ENCODE data around the gene LAPTM4A.

LAPTM4A gene

GRCh38 chr2:20067992-20068584, 16.7 kb upstream of the LAPTM4A start:
- no peaks in the 10 kb centered on the region for H3K9me3 ChIP-seq (ENCODE audit: insufficient read depth, low read length)
- H3K79me2 ChIP-seq (ENCODE audit: low read length): no peaks in the 10 kb centered on the region
- H2AFZ ChIP-seq (ENCODE audit: low read depth, low read length): no peak overlapping the region
- H3K4me1 ChIP-seq (ENCODE audit: low read length): no peaks in the 10 kb centered on the region
- no peaks in the 10 kb centered on the region for H3K27me3 ChIP-seq (ENCODE audit: low read depth, low read length)
- TF ChIP-seq CTCF (IDR thresholded peaks at IDR 0.05; ENCODE audit: low read depth, low read length) (no peak), EZH2phosphoT487 (IDR thresholded peaks at IDR 0.05; ENCODE audit: low read depth) (no peak)
- no peak overlapping the region for H3K4me3 ChIP-seq (ENCODE audit: low read length)
- H3K4me2 ChIP-seq (ENCODE audit: low read length): no peak overlapping the region
- H3K36me3 ChIP-seq (replicated peaks; ENCODE audit: low read depth, low read length): no peaks in the 10 kb centered on the region
- no peak overlapping the region for H3K27ac ChIP-seq (ENCODE audit: low read length)
- no peak overlapping the region for H3K9ac ChIP-seq (ENCODE audit: low read length)
- H4K20me1 ChIP-seq (ENCODE audit: insufficient read depth, low read length): no peaks in the 10 kb centered on the region

- Histone ChIP-seq H4K20me1 (ENCODE audit: insufficient read depth, low read length) (no peaks in the 10 kb centered on the region), H3K4me1 (ENCODE audit: low read length) (no peaks in the 10 kb centered on the region), H3K9me3 (ENCODE audit: insufficient read depth, low read length) (no peaks in the 10 kb centered on the region), H3K4me2 (ENCODE audit: low read length) (no peak overlapping the region), H3K4me3 (ENCODE audit: low read length) (no peak overlapping the region), H3K27me3 (ENCODE audit: low read depth, low read length) (no peaks in the 10 kb centered on the region), H3K79me2 (ENCODE audit: low read length) (no peaks in the 10 kb centered on the region), H3K36me3 (replicated peaks; ENCODE audit: low read depth, low read length) (no peaks in the 10 kb centered on the region), H2AFZ (ENCODE audit: low read depth, low read length) (no peak overlapping the region), H3K9ac (ENCODE audit: low read length) (no peak overlapping the region), H3K27ac (ENCODE audit: low read length) (no peak overlapping the region)
- TF ChIP-seq CTCF (IDR thresholded peaks at IDR 0.05; ENCODE audit: low read depth, low read length) (no peak), EZH2phosphoT487 (IDR thresholded peaks at IDR 0.05; ENCODE audit: low read depth) (no peak)
Measured at GRCh38 chr2:20065885-20066602, 14.6 kb upstream of the LAPTM4A start.

- no peaks in the 10 kb centered on the region for H3K36me3 ChIP-seq (replicated peaks; ENCODE audit: low read depth, low read length)
- no peak overlapping the region for H3K4me3 ChIP-seq (ENCODE audit: low read length)
- H3K79me2 ChIP-seq (ENCODE audit: low read length): no peaks in the 10 kb centered on the region
- H4K20me1 ChIP-seq (ENCODE audit: insufficient read depth, low read length): no peaks in the 10 kb centered on the region
- no peaks in the 10 kb centered on the region for H3K4me1 ChIP-seq (ENCODE audit: low read length)
- H3K9ac ChIP-seq (ENCODE audit: low read length): no peak overlapping the region
- H3K4me2 ChIP-seq (ENCODE audit: low read length): no peak overlapping the region
- no peak overlapping the region for H3K27ac ChIP-seq (ENCODE audit: low read length)
- no peaks in the 10 kb centered on the region for H3K9me3 ChIP-seq (ENCODE audit: insufficient read depth, low read length)
- no peak for TF ChIP-seq EZH2phosphoT487 (IDR thresholded peaks at IDR 0.05; ENCODE audit: low read depth)
- no peak for TF ChIP-seq CTCF (IDR thresholded peaks at IDR 0.05; ENCODE audit: low read depth, low read length)
- peaks cover 7% of the 10 kb centered on the region for H3K27me3 ChIP-seq (ENCODE audit: low read depth, low read length)
- no peak overlapping the region for H2AFZ ChIP-seq (ENCODE audit: low read depth, low read length)
Measured at GRCh38 chr2:20064841-20065240, 13.4 kb upstream of the LAPTM4A start.

- peaks cover 7% of the 10 kb centered on the region for H3K27me3 ChIP-seq (ENCODE audit: low read depth, low read length)
- no peak overlapping the region for H3K27ac ChIP-seq (ENCODE audit: low read length)
- no peaks in the 10 kb centered on the region for H3K79me2 ChIP-seq (ENCODE audit: low read length)
- TF ChIP-seq EZH2phosphoT487 (IDR thresholded peaks at IDR 0.05; ENCODE audit: low read depth) (no peak), CTCF (IDR thresholded peaks at IDR 0.05; ENCODE audit: low read depth, low read length) (no peak)
- no peak overlapping the region for H3K9ac ChIP-seq (ENCODE audit: low read length)
- H3K4me2 ChIP-seq (ENCODE audit: low read length): no peak overlapping the region
- H3K4me3 ChIP-seq (ENCODE audit: low read length): no peak overlapping the region
- H4K20me1 ChIP-seq (ENCODE audit: insufficient read depth, low read length): no peaks in the 10 kb centered on the region
- no peaks in the 10 kb centered on the region for H3K36me3 ChIP-seq (replicated peaks; ENCODE audit: low read depth, low read length)
- H3K4me1 ChIP-seq (ENCODE audit: low read length): no peaks in the 10 kb centered on the region
- H2AFZ ChIP-seq (ENCODE audit: low read depth, low read length): no peak overlapping the region
- no peaks in the 10 kb centered on the region for H3K9me3 ChIP-seq (ENCODE audit: insufficient read depth, low read length)
Measured at GRCh38 chr2:20064421-20064820, 13.0 kb upstream of the LAPTM4A start.

Data from OCI-LY3 (cell line).